ENCODE results near the gene MOCS3.

DNA sequence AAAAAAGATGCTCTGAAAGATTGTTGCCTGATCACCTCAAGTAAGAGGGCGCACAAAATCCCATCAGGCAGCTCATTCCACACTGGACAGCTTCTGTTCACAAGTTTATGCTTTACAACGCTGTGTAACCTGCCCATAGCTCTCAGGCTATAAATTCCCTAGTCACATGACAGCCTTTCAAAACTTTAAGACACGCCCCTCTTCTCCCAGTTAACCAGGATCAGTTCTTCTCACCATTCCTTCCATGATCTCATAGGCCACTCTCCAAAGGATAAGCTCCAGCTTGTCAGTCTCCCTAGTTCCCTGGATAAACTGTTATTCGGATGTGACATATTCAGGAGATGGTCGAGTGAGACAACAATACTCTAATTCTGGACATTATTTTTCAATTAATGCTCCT, 42.4 kb upstream of the MOCS3 start:
- TF ChIP-seq, protein P1, sequence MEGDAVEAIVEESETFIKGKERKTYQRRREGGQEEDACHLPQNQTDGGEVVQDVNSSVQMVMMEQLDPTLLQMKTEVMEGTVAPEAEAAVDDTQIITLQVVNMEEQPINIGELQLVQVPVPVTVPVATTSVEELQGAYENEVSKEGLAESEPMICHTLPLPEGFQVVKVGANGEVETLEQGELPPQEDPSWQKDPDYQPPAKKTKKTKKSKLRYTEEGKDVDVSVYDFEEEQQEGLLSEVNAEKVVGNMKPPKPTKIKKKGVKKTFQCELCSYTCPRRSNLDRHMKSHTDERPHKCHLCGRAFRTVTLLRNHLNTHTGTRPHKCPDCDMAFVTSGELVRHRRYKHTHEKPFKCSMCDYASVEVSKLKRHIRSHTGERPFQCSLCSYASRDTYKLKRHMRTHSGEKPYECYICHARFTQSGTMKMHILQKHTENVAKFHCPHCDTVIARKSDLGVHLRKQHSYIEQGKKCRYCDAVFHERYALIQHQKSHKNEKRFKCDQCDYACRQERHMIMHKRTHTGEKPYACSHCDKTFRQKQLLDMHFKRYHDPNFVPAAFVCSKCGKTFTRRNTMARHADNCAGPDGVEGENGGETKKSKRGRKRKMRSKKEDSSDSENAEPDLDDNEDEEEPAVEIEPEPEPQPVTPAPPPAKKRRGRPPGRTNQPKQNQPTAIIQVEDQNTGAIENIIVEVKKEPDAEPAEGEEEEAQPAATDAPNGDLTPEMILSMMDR (IDR thresholded peaks at IDR 0.05), result no peak
- TF ChIP-seq POLR2AphosphoS5 (IDR thresholded peaks at IDR 0.05), result peak; percentile 36
